HEK293 (cell line): Measurements from ENCODE around the gene HSD17B14.
A peak's percentile ranks its signal among the peaks of the same experiment; 100 is the strongest.

Source experiments
- BCL11A ChIP-seq: fragments of 450-650 bp; formaldehyde crosslinking; IDR thresholded peaks from 2 replicates; pipeline ENCODE4 v1.5.1; 2016; ENCODE audit warnings: low read depth, missing biosample characterization, missing genetic modification characterization
- HOXA7 ChIP-seq: sonication (generic); formaldehyde crosslinking; IDR thresholded peaks from 2 replicates; pipeline ENCODE4 v1.8.1; 2022; ENCODE audit warnings: missing genetic modification reagents, borderline replicate concordance
- KLF9 ChIP-seq: fragments of 450-650 bp; formaldehyde crosslinking; IDR thresholded peaks from 2 replicates; pipeline ENCODE4 v1.5.1; 2016; ENCODE audit warnings: missing biosample characterization, missing genetic modification characterization, low read depth
- PRDM2 ChIP-seq: fragments of 450-650 bp; formaldehyde crosslinking; IDR thresholded peaks from 2 replicates; pipeline ENCODE4 v1.5.1; 2016; ENCODE audit warnings: missing biosample characterization, missing genetic modification characterization, borderline replicate concordance
- PRDM4 ChIP-seq: fragments of 450-650 bp; formaldehyde crosslinking; IDR thresholded peaks from 2 replicates; pipeline ENCODE4 v1.5.1; 2017; ENCODE audit warnings: missing biosample characterization, missing genetic modification characterization
- SALL2 ChIP-seq: fragments of 450-650 bp; formaldehyde crosslinking; IDR thresholded peaks from 2 replicates; pipeline ENCODE4 v1.5.0; 2017; ENCODE audit warnings: missing biosample characterization, mild to moderate bottlenecking, missing genetic modification characterization, borderline replicate concordance
- ZBTB11 ChIP-seq: fragments of 450-650 bp; formaldehyde crosslinking; conservative IDR thresholded peaks from 2 replicates; pipeline ENCODE4 v1.5.1; 2016; ENCODE audit warnings: low read depth, missing biosample characterization, missing genetic modification characterization
- ZBTB26 ChIP-seq: fragments of 450-650 bp; formaldehyde crosslinking; optimal IDR thresholded peaks from 2 replicates; pipeline ENCODE3; 2016; ENCODE audit warnings: missing biosample characterization, mild to moderate bottlenecking, missing genetic modification characterization
- ZFP37 ChIP-seq: fragments of 450-650 bp; formaldehyde crosslinking; IDR thresholded peaks from 2 replicates; pipeline ENCODE4 v1.5.1; 2016; ENCODE audit warnings: missing biosample characterization, missing genetic modification characterization
- ZFP41 ChIP-seq: fragments of 450-650 bp; formaldehyde crosslinking; IDR thresholded peaks from 2 replicates; pipeline ENCODE4 v1.5.1; 2016; ENCODE audit warnings: missing biosample characterization, missing genetic modification characterization, borderline replicate concordance
- ZNF114 ChIP-seq: fragments of 450-650 bp; formaldehyde crosslinking; IDR thresholded peaks from 2 replicates; pipeline ENCODE4 v1.5.0; 2017; ENCODE audit warnings: missing biosample characterization, missing genetic modification characterization
- ZNF132 ChIP-seq: fragments of 450-650 bp; formaldehyde crosslinking; IDR thresholded peaks from 2 replicates; pipeline ENCODE4 v1.5.1; 2017; ENCODE audit warnings: missing biosample characterization, missing genetic modification characterization, borderline replicate concordance
- ZNF19 ChIP-seq: fragments of 450-650 bp; formaldehyde crosslinking; IDR thresholded peaks from 2 replicates; pipeline ENCODE4; 2016; ENCODE audit warnings: missing biosample characterization, missing genetic modification characterization, low read depth
- ZNF280D ChIP-seq: fragments of 450-650 bp; formaldehyde crosslinking; IDR thresholded peaks from 2 replicates; pipeline ENCODE4 v1.5.1; 2016; ENCODE audit warnings: missing biosample characterization, missing genetic modification characterization
- ZNF354C ChIP-seq: fragments of 450-650 bp; formaldehyde crosslinking; IDR thresholded peaks from 2 replicates; pipeline ENCODE4 v1.5.1; 2016; ENCODE audit warnings: missing biosample characterization, missing genetic modification characterization, low read depth, borderline replicate concordance
- ZNF530 ChIP-seq: fragments of 450-650 bp; formaldehyde crosslinking; IDR thresholded peaks from 2 replicates; pipeline ENCODE4 v1.5.1; 2016; ENCODE audit warnings: low read depth, missing biosample characterization, missing genetic modification characterization
- ZNF585B ChIP-seq: fragments of 450-650 bp; formaldehyde crosslinking; IDR thresholded peaks from 2 replicates; pipeline ENCODE4 v1.5.1; 2016; ENCODE audit warnings: missing biosample characterization, missing genetic modification characterization
- ZNF692 ChIP-seq: fragments of 450-650 bp; formaldehyde crosslinking; IDR thresholded peaks from 2 replicates; pipeline ENCODE4 v1.5.1; 2016; ENCODE audit warnings: missing biosample characterization, missing genetic modification characterization
- ZNF785 ChIP-seq: fragments of 450-650 bp; formaldehyde crosslinking; IDR thresholded peaks from 2 replicates; pipeline ENCODE4 v1.5.1; 2016; ENCODE audit warnings: missing biosample characterization, missing genetic modification characterization
- ZSCAN23 ChIP-seq: fragments of 450-650 bp; formaldehyde crosslinking; IDR thresholded peaks from 2 replicates; pipeline ENCODE4 v1.5.1; 2016; ENCODE audit warnings: missing biosample characterization, missing genetic modification characterization

Gene HSD17B14

GRCh38 chr19:48872182-48872883 is 36.0 kb upstream of the HSD17B14 start, which contains the start of gene PPP1R15A (continued):
- TF ChIP-seq ZNF354C (tag by site-specific recombination) (no peak), ZSCAN23 (no peak), ZBTB26 (tag by site-specific recombination) (peak; percentile 63), ZNF692 (tag by site-specific recombination) (peak; percentile 56), PRDM2 (no peak), ZNF585B (tag by site-specific recombination) (no peak), ZNF785 (tag by site-specific recombination) (peak; percentile 56; the same call in 1 of the 2 replicates), ZNF19 (tag by site-specific recombination) (no peak), HOXA7 (CRISPR knock-in tag) (no peak), ZBTB11 (0 out of 2 replicates have a peak, but pooled peaks have one; percentile 26), ZNF280D (tag by site-specific recombination) (no peak), ZNF114 (tag by site-specific recombination) (no peak), SALL2 (tag by site-specific recombination) (no peak), ZFP41 (tag by site-specific recombination) (no peak), ZNF132 (tag by site-specific recombination) (no peak), KLF9 (tag by site-specific recombination) (peak; percentile 68; the same call in 1 of the 2 replicates), ZNF530 (no peak), BCL11A (tag by site-specific recombination) (no peak), PRDM4 (0 out of 2 replicates have a peak, but pooled peaks have one; percentile 34), ZFP37 (tag by site-specific recombination) (peak; percentile 95)
